ENCODE data around the gene MTRFR. TPM values are rescaled to one million over a fixed set of nuclear protein-coding genes. Genes with fewer than 3 reads are reported as not detected.

Gene MTRFR
- total and polyA plus RNA-seq, 2 donors (not counting 3 experiments of a cell fraction or from before 2014, with no cell fraction given), result 9.1 to 14.4 TPM

DNA sequence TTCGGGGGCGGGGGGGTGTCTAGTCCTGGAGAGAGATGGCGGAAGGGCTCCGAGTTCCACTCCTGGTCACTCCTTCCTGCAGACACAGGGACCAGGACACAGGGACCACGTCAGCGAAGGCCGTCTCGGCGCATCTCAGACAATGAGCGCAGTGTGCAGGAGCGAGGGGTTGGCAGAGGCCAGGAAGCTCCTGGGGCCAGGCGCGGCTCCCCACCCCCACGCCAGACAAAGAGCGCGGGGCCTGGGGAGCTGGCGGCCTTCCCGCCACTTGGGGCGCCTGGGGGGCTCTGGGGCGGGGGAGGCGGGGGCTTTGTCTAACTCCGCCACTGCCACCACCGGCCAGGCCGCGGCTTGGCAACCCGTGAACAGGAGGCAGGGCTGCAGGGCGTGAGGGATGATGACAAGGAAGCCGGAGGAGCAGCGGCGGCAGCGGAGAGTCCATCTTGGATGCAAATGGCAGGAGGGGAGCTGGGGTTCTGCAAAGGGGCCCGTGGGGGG lies 36.2 kb downstream of the MTRFR start:
- peaks cover 3 to 23% of the 10 kb centered on the region in 2 experiments for H3K36me3 ChIP-seq (ENCODE audit: control insufficient read depth in 2 of 2, extremely low read depth in 1 of 2, insufficient read depth in 2 of 2, low read length in 2 of 2)

More for the DNA sequence above, 36.2 kb downstream of the MTRFR start:
- DNase-seq (ENCODE audit: low read depth, low spot score) (peak; percentile 52), FAIRE-seq (peak; percentile 85)
- H3K4me2 ChIP-seq (ENCODE audit: insufficient read depth, low read length), result peak overlapping the region; percentile 96
- ChIA-PET CTCF (interaction anchor here (1.1 to 2.3 kb wide), 6 partner anchors 31 to 349 kb away, joined by 4 to 16 read pairs (median 6); partner anchors contain the start of genes KMT5A, SBNO1 and TMED2), POLR2A (interaction anchor here (0.6 kb wide), 1 partner anchor 315 kb away, joined by 3 read pairs; the partner anchor contains the start of gene TMED2)
- peak overlapping the region; percentile 32 to 90 (median 87) for H3K4me3 ChIP-seq (replicated peaks in 1 of 3; ENCODE audit: insufficient read depth in 1 of 3, low read depth in 1 of 3, low read length in 3 of 3)
- peak overlapping the region; percentile 93 for H3K9ac ChIP-seq (replicated peaks; ENCODE audit: extremely low read depth, insufficient read depth, low read length)
- TF ChIP-seq POLR2AphosphoS5 (IDR thresholded peaks at IDR 0.05; ENCODE audit: insufficient read depth, low read depth, low read length), result peak; percentile 27
- TF ChIP-seq, protein P1, sequence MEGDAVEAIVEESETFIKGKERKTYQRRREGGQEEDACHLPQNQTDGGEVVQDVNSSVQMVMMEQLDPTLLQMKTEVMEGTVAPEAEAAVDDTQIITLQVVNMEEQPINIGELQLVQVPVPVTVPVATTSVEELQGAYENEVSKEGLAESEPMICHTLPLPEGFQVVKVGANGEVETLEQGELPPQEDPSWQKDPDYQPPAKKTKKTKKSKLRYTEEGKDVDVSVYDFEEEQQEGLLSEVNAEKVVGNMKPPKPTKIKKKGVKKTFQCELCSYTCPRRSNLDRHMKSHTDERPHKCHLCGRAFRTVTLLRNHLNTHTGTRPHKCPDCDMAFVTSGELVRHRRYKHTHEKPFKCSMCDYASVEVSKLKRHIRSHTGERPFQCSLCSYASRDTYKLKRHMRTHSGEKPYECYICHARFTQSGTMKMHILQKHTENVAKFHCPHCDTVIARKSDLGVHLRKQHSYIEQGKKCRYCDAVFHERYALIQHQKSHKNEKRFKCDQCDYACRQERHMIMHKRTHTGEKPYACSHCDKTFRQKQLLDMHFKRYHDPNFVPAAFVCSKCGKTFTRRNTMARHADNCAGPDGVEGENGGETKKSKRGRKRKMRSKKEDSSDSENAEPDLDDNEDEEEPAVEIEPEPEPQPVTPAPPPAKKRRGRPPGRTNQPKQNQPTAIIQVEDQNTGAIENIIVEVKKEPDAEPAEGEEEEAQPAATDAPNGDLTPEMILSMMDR (IDR thresholded peaks at IDR 0.05; ENCODE audit: extremely low read depth in 1 of 2, insufficient read depth in 1 of 2, low read depth in 1 of 2, low read length in 2 of 2), result peak; percentile 4 to 26
- no peak for TF ChIP-seq JUN (IDR thresholded peaks at IDR 0.05; ENCODE audit: borderline replicate concordance, insufficient read depth, insufficient read length, low read depth)
- no peaks in the 10 kb centered on the region for H3K27me3 ChIP-seq (ENCODE audit: control insufficient read depth in 2 of 2, insufficient read depth in 2 of 2, low read length in 2 of 2)
- peak overlapping the region; percentile 3 for H2AFZ ChIP-seq (ENCODE audit: low read depth, low read length)
- no peaks in the 10 kb centered on the region for H3K9me3 ChIP-seq (replicated peaks; ENCODE audit: control insufficient read depth, insufficient read depth, low read length)
- no peaks in the 10 kb centered on the region for H4K20me1 ChIP-seq (replicated peaks; ENCODE audit: control insufficient read depth, extremely low read depth, insufficient read depth, low read length)
- peak overlapping the region; percentile 83 for H3K27ac ChIP-seq (ENCODE audit: insufficient read depth, low read depth, low read length)
- H3K79me2 ChIP-seq (ENCODE audit: control insufficient read depth, insufficient read depth, low read length), result peaks cover 56% of the 10 kb centered on the region
- H3K4me1 ChIP-seq (ENCODE audit: control insufficient read depth, extremely low read depth, insufficient read depth, low read length), result peaks cover 26% of the 10 kb centered on the region
- H3K9me1 ChIP-seq (replicated peaks; ENCODE audit: control insufficient read depth, extremely low read depth, insufficient read depth, low read length), result no peaks in the 10 kb centered on the region
- BruUV-seq (replicated peaks), result no TSS peak
- intact Hi-C loops (cut with micrococcal nuclease), result loop anchor here (1.0 to 2.0 kb wide), 2 partner anchors 263 to 315 kb away; partner anchors contain the start of genes RILPL1 and TMED2
- dilution Hi-C loops (cut with MboI; ENCODE audit: extremely low pct_ligation_motif_present, low sequenced_read_pairs), result no loop called here
